Right hindlimb (tissue), 1 donor: ENCODE data around the gene ATAD3A.
A peak's percentile ranks its signal among the peaks of the same experiment; 100 is the strongest.
"Not testable (repeated sequence)": the region's sequence is repeated elsewhere in the genome, so short reads cannot be mapped to it uniquely, and the experiment has no call there.

Experiments used
- DNase-seq: peaks from one replicate; pipeline ENCODE4 v3.0.0-alpha.2; 2018

ATAD3A gene

DNA sequence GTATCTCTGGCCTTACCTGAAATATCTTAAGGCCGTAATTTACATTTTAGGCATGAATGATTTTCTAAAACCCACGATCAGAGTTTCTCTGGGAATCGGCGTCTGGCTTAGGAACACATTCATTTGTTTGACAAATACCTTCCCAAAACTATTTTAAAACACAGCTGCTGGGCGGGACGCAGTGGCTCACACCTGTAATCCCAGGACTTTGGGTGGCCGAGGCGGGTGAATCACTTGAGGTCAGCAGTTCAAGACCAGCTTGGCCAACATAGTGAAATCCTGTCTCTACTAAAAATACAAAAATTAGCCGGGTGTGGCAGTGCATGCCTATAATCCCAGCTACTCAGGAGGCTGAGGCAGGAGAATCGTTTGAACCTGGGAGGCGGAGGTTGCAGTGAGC is 45.0 kb downstream of the ATAD3A start:
- DNase-seq: not testable (repeated sequence)

DNA sequence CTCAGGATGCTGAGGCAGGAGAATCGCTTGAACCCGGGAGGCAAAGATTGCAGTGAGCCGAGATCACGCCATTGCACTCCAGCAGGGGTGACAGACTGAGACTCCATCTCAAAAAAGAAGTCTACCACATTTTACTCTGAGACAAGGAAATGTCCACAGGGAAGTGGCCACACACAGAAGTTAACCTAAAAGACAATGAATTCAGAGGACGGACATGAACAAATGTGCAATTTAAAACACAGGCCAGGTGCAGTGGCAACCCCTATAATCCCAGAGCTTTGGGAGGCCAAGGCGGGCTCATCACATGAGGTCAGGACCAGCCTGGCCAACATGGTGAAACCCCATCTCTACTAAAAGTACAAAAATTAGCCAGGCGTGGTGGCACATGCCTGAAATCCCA is 45.7 kb downstream of the ATAD3A start:
- not testable (repeated sequence) for DNase-seq

DNA sequence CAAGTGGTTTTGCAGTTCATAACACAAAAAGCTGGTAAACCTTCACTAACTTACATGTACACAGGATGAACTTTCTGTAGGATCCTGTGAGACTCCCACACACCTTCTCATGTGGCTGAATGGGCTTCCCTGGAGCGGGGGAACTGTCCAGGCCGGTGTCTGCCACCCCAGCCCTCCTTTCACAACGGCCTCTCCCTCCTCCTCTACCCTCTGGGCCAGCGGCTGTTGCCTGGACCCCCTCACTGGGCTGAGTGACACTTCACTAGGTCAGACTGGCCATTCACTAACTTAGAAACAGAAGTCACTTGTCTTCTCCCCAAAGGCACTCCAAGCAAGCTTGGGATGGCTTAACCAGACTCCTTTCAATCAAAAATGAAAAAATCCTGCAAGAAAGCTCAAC is 46.6 kb downstream of the ATAD3A start:
- DNase-seq: no peak

DNA sequence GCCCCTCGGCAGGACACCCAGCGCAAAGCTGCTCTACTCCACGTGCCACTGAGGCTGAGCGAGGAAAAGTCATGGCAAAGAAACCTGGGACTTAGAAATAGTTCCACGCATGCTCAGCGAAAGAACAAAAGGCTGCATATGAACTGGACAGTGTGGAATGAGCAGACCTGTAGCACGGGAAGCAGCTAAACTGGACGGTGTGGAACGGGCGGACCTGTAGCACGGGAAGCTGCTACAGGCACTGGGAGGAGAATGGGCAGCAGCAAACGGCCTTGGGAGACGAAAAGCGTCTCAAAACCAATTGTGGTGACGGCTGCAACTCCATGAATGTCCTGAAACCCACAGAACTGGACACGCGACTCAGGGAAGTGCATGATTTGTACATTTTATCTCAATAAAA is 47.1 kb downstream of the ATAD3A start:
- no peak for DNase-seq

DNA sequence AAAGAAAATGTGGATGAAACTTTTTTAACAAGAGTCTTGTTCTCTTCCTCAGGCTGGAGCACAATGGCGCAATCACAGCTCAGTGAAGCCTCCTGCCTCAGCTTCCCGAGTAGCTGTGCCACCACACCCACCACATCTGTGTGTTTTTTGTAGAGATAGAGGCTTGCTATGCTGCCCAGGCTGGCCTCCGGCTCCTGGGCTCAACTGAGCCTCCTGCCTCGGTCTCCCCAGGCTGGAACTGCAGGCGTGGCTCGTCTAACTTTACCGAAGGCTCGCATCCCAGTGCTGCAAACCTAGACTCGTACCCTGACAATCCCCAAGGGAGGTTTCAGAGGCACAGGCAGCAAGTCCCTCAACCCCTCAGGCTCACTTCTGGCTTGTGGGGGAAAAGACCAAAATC is 48.2 kb downstream of the ATAD3A start:
- DNase-seq: no peak

DNA sequence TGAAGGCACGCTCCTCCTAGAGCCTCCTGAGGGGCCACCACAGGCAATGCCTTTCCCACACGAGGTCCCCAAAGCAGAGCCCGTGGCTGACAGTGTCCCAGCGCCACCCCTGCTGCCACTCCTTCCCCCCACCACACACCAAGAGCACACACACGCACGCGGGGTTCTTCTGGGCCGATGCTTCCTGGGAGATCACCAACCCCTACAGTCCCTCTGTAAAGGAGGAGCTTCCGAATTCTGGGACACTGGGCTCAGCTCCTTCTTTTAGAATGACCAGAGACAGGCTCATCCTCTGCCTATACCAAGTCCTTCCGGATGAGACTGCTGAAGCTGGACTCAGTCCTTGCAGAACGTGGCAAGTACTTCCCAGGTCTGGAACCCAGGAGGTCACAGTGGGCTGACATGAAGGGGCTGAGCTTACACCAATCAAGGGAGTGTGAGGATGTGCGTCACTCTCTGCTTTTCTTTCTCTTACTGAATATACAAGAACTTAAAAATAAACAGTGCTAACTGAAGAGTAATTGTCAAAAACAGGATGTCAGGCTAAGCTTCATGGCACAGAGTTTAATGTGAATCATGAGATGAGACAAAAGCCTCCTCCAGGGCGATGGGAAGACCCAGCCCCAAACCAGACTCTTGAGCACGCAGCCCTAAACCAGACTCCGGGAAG is 50.0 kb downstream of the ATAD3A start:
- no peak for DNase-seq

DNA sequence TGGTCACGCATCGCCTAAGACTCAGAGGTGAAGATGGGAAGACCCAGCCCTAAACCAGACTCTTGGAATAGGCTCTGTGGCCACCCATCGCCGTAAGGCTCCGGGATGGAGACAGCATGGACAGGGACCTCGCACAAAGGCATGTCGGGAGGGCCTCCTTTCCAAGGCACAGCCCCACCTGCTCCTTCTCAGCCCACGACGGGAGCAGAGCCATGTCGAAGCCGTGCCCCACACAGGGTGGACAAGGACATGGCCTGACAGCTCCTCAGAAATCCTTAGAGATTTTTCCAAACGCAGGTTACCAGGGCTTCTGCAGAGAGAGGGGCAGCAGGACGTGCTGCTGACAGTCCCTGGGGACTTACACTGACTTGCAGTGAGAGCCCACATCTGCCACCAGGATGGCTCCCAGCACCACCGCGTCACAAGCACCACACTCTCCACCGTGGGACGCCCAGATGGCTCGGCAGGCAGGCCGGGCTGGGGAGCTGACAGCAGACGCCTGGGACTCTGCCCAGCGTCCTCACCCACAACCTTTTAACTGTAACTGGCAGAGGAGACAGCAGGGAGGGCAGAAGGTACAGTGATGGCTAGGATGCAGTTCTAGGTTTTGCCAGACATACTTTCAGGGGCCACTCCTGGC is 50.7 kb downstream of the ATAD3A start:
- DNase-seq: no peak

DNA sequence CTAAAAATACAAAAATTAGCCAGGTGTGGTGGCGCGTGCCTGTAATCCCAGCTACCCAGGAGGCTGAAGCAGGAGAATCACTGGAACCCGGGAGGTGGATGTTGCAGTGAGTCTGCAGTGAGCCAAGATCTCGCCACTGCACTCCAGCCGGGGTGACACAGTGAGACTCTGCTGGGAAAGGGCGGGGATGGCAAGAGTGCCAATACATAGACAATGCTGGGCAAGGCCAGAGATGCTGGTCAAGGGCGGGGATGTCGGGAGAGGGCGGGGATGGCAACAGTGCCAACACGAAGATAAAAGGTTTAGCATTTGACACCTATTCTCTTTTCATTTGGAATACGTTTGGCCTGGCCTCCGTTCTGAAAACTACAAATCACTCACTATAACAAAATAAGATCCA is 51.7 kb downstream of the ATAD3A start:
- DNase-seq: no peak

DNA sequence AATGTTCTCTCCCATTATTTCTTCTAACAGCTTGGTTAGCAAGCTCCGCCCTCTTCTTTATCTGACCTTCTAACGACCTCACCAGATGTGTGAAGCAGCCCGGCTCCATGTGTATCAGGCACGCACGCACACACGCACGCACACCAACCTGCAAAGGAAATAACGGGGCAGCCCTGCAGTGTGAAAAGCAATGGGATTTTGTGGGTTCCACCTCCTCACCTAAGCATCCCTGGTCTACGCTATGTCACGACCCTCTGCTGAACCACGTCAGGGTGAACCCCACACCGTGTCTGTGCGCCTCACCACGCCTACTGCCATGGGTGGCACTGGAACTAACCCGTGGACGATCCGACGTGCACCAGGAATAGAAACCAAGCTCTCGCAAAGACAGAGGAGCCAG is 52.3 kb downstream of the ATAD3A start:
- no peak for DNase-seq

DNA sequence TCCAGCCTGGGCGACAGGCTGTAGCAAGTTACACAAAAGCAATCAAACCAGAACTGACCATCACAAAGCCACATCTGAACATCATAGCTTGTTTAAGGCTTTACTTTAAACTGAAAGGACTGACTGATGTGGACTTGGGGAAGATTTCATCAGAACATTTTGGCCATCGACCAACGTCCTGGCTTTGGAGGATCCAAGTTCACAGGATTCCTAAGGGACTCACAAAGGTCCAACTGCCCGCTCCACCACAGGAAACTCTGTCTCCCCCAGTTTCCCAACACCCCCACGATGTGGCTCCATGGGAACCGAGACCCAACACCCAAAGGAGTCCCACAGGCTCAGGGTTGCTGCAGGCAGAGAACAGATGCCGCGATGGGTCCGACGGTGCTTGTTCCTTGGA is 53.4 kb downstream of the ATAD3A start:
- DNase-seq: no peak

DNA sequence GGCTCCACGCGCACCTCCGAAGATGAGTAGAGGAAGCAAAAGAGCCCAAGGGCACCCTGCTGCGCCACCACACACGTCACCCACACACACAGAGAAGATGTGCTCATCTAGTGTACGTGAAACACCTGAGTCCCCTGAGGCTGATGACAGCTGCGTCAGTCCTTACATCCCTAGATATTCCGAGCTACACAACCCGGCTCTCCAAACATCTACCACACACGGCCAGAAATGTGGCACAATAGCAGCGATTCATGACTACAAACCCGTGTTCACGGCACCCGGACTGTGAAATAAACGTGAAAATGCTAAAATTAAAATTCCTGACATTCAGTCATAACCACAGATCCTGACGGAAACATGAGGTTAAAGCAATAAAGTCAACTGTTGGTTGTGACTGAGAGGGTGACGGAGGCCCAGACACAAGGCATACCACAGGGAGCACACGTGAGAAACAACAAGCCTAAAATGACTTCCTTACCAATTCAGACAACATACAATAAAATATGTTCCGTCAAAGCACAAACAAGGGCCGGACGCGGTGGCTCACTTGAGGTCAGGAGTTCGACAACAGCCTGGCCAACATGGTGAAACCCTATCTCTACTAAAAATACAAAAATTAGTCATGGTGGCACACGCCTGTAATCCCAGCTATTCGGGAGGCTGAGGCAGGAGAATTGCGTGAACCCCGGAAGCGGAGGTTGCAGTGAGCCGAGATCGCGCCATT is 55.4 kb downstream of the ATAD3A start:
- no peak for DNase-seq

DNA sequence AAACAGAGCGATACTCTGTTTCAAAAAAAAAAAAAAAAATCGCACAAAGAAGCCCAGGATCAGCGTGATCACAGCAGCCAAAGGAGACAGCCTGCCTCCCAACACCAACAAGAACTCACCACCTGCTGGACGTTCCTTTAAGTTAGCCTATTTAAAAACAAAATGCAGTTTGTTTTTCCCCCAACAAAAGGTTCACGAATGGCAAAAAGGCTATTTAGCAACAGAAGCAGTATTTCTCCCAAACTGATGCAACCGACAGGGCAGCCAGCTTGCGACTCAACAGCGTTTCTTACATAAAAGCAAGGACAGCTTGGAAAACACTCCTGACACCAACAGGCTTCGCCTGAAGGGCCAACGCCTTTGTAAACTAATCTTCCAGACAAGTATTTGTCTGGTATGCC is 55.9 kb downstream of the ATAD3A start:
- DNase-seq: no peak

DNA sequence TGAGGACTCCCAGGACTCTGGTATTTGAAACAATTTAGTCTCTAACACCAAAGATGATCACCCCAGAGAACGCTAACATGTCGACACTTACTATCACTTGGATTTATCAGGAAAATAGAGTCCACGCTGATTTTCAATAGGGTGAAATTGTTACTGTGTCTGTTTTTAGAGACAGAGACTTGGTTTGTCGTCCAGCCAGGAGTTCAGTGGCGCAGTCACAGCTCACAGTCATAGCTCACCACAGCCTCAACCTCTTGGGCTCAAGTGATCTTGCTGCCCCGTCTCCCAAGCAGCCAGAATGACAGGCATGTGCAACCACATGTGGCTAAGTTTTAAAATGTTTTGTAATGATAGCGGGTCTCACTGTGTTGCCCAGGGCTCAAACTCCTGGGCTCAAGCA is 57.4 kb downstream of the ATAD3A start:
- no peak for DNase-seq

DNA sequence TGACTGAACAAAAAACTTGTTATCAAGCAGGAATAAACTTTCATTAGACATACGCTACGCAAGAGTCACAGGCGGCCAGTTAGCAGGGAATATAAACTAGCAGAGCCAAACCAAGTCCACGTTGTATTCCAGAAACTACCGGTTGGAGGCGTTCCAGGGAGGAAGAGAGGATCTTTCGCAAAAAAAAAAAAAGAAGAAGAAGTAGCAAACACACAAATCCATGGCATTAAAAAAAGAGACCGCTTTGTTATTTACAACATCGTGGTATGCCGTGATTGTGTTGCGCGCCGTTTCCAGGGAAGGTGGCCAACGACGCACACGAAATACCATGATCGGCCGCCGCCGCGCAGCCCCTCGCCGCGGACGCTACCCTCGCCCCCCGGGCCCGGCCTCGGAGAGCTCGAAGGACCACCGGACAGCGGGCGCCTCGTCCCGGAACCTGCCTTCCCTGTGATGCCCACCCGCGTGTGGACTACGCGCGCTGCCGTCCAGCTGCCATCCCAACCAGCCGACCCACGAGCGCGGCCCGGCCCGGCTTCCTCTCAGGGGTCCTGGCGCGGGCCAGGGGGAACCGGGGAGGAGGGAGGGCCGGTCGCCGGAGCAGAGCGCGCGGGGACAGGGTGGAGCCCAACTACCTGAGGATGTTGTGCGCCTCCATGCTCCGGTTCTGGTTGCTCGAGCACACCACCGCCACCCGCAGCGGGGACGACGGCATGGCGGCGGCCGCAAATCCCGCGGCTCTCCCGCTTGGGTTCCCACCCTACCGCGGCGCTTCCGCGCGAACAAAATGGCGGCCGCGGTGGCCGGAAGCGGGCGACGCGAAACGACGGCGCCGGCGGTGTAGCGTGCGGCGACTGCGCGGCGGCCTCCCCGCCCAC is 62.1 kb downstream of the ATAD3A start:
- DNase-seq: no peak

DNA sequence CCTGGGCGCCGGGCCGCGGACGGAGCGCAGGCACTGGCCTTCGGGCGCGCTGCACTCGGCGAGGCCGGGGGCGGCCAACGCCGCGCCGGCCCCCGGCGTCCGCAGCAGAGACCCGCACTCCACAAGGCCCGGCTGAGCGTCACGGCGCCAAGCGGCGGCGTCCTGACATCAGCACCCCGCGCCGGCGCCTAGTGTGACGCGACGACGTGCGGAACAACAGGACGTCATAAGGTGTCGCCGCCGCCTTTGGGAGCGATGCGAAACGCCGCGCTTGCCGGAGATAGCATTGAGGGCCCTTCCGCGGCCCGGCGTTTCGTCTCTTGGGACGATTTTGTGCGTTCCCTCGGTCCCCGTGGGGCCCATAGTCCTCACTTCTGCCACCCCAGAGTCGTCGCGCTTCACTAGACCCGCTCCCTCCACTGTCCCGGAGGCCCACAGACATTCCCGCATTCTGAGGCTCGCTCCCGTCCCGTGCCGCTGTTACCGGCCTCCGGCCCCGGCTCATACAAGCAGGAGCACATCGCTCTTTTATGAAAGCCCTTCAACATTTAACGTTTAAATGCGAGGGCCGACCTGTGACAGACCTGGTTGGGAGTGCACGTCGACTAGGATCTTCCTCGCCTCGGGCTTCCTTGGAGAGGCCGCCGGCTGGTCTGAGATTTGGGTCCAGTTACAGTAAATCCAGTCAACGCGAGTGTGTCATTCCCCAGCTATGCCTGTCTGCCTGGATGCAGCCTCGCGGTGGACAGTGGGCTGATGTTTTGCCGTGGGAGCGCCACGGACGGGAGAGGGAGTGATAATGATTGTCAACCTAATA is 63.0 kb downstream of the ATAD3A start, which contains the start of gene SSU72:
Gene SSU72 (minus strand): TSS at position 143 of the 817 bp plus-strand sequence. CDS start 306 bp downstream, outside the sequence.
- peak; percentile 93 for DNase-seq

DNA sequence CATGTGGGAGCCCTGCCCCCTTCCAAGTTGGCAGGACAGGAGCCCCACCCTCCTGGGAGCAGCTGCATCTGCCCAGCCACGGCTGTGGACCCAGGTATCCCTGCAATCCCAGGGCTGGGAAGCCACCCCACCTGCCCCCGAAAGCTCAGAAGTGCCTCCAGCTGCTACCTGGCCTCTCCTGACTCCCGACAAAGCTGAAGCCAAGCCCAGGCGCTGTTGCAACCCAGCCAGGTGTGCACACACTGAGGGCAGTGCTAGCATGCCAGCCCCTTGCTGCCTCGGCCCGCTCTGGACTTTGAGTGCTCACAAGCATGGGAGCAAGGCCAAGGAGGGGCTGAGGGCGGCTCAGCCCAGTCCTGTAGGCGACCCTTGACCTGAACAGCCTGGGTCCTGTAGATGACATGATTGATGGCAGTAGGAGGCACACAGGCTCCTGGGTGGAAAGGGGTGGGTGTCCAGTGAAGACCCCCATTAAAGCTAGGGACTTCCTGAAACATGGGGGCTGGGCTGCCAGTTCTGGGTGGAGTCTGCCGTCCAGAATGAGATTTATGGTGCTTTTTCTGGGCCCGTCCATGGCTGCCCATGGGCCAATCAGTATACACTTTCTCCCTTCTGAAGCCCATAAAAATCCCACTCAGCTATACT is 65.5 kb downstream of the ATAD3A start:
- DNase-seq: no peak

DNA sequence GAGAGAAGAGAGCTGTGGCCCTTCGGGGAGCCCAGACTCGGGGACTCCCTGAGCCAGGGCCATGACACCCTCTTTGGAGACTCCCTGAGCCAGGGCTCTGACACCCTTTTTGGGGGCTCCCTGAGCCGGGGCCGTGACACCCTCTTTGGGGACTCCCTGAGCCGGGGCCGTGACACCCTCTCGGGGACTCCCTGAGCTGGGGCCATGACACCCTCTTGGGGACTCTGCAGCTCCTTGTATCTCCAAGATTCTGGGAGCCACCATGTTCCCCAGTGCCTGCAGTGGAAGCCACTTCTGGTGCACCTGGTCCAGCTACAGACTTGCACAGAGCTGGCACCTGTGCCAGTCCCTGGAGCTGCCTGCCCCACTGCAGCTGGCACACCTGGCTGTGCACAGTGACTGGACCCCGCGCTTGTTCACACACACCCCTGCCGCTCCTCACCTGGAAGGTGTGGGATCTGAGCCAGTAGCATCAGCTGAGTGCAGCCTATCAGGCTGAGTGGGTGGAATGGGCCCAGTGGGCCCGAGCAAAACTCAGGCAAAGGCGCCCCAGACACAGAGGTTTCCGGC is 66.5 kb downstream of the ATAD3A start:
- no peak for DNase-seq

DNA sequence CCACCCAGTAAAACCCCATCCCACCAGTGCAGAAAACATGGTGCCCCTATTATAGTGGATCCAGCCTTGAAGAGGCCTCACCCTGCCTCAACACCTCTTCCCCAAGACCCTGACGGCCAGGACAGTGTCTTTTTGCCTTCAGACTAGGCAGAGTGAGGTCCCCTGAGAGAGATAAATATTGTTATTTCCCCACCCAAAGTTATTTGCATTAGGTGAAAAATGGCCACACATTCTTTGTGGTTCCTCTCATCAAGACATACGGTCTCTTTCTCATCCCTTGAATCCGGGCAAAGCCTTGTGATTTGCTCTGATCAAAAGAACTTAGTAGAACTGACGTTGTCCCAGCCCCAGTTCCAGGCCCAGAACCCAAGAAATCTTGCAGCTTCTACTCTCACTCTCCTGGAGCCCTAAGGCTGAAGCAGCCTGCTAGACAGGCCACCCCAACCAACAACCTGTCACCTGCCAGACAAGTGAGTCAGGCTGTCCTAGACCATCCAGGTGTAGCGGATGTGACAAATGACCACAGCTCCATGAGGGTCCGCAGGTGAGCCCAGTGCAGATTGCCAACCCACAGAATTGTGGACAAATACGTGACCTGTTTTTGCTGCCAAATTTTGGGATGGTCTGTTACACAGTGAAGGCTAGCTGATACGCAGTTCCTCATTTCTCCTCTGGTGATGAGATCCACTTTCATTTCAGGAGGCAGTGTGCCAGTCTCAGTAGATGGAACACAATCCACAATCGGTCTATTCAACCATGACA is 70.8 kb downstream of the ATAD3A start:
- no peak for DNase-seq

DNA sequence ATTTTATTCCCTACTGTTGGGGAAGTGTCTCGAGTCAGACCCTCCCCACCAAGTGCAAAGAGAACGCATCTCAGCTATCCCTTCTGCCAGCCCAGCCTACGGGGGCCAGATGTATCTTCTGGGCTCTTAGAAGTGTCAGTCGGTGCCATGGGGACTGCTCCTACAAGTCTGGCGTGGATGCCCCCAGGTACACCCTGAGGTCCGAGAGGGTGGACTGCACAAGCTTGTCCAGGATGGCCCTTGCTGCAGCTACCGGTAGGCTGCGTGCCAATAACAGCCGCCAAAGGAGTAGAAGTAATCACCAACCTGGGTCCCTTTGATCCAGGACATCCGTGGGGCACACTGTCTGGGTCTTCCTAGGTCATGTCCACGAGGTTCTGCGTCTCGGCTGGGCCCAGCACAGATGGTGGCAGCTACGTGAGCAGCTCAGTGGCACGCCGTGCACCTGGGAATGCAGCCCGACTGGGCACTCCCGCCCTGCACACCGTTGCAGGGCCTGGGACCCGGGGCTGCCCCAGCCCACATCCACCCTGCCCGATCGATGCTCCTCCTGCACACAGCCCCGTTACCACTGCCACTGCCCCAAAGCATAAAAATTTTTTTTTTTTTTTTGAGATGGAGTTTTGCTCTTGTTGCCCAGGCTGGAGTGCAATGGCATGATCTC is 71.5 kb downstream of the ATAD3A start:
- DNase-seq: no peak
